ENCODE results near the gene DUSP10.

Gene DUSP10

DNA sequence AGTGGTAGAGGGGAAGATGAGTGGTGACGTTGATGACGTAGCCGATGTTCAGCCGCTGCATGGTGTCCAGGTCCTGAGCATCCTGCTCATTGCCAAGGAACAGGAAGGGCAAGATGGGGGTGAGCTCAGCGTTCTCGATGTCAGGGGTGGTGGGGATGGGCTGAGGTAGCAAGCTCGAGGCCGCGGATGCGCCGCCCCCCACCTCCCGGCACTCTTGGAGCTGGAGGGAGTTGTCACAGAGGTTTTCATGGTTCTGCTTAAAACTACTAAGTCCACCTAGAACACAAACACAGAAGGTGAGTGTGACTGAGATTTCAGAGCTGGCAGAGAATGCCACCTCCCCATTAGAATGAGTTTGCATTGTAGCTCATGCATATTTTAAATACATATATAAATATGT, 35.7 kb downstream of the DUSP10 start:
- Histone ChIP-seq H3K36me3 (no peaks in the 10 kb centered on the region), H3K27ac (no peak overlapping the region), H3K27me3 (no peaks in the 10 kb centered on the region), H3K4me1 (ENCODE audit: control insufficient read depth in 1 of 2, insufficient read depth in 1 of 2, low read depth in 1 of 2, low read length in 1 of 2) (peaks cover 8 to 24% of the 10 kb centered on the region in 2 experiments), H3K9me3 (no peaks in the 10 kb centered on the region), H3K4me3 (ENCODE audit: low read depth in 1 of 2, low read length in 1 of 2) (no peak overlapping the region)
- TF ChIP-seq CTCF (IDR thresholded peaks at IDR 0.05): no peak

- no peaks in the 10 kb centered on the region for H3K27me3 ChIP-seq
- H3K4me1 ChIP-seq (ENCODE audit: control insufficient read depth in 1 of 2, insufficient read depth in 1 of 2, low read depth in 1 of 2, low read length in 1 of 2): peaks cover 8 to 23% of the 10 kb centered on the region in 2 experiments
- H3K4me3 ChIP-seq (ENCODE audit: low read depth in 1 of 2, low read length in 1 of 2): no peak overlapping the region
- H3K36me3 ChIP-seq: no peaks in the 10 kb centered on the region
- no peak for TF ChIP-seq CTCF (IDR thresholded peaks at IDR 0.05)
- H3K27ac ChIP-seq: no peak overlapping the region
- H3K9me3 ChIP-seq: no peaks in the 10 kb centered on the region
These were observed 37.6 kb downstream of the DUSP10 start for GRCh38 chr1:221704306-221704705.

GRCh38 chr1:221701570-221702186, 40.2 kb downstream of the DUSP10 start:
- TF ChIP-seq CTCF (IDR thresholded peaks at IDR 0.05): no peak
- H3K9me3 ChIP-seq: no peaks in the 10 kb centered on the region
- H3K4me3 ChIP-seq (ENCODE audit: low read depth in 1 of 2, low read length in 1 of 2): no peak overlapping the region
- no peak overlapping the region for H3K27ac ChIP-seq
- H3K4me1 ChIP-seq (ENCODE audit: control insufficient read depth in 1 of 2, insufficient read depth in 1 of 2, low read depth in 1 of 2, low read length in 1 of 2): peaks cover 0 to 3% of the 10 kb centered on the region in 2 experiments
- no peaks in the 10 kb centered on the region for H3K36me3 ChIP-seq
- H3K27me3 ChIP-seq: no peaks in the 10 kb centered on the region

GRCh38 chr1:221700948-221701347, 40.9 kb downstream of the DUSP10 start:
- Histone ChIP-seq H3K27me3 (no peaks in the 10 kb centered on the region), H3K4me3 (ENCODE audit: low read depth in 1 of 2, low read length in 1 of 2) (no peak overlapping the region), H3K9me3 (no peaks in the 10 kb centered on the region), H3K27ac (no peak overlapping the region), H3K36me3 (no peaks in the 10 kb centered on the region), H3K4me1 (ENCODE audit: control insufficient read depth in 1 of 2, insufficient read depth in 1 of 2, low read depth in 1 of 2, low read length in 1 of 2) (peaks cover 0 to 3% of the 10 kb centered on the region in 2 experiments)
- no peak for TF ChIP-seq CTCF (IDR thresholded peaks at IDR 0.05)

- no peaks in the 10 kb centered on the region for H3K9me3 ChIP-seq
- no peaks in the 10 kb centered on the region for H3K27me3 ChIP-seq
- H3K36me3 ChIP-seq: no peaks in the 10 kb centered on the region
- H3K27ac ChIP-seq: no peak overlapping the region
- peaks cover 0 to 3% of the 10 kb centered on the region in 2 experiments for H3K4me1 ChIP-seq (ENCODE audit: control insufficient read depth in 1 of 2, insufficient read depth in 1 of 2, low read depth in 1 of 2, low read length in 1 of 2)
- no peak overlapping the region for H3K4me3 ChIP-seq (ENCODE audit: low read depth in 1 of 2, low read length in 1 of 2)
- TF ChIP-seq CTCF (IDR thresholded peaks at IDR 0.05): no peak
These were observed 41.4 kb downstream of the DUSP10 start for GRCh38 chr1:221700536-221700935.
